SK-N-SH (cell line): ENCODE data around the gene ITPA. TPM values are rescaled to one million over a fixed set of nuclear protein-coding genes. Genes with fewer than 3 reads are reported as not detected.

Experiments
- CTCF ChIA-PET: fragments of 300-600, 350-600 bp; formaldehyde crosslinking; extraction: SDS; loops from one replicate; lab custom pipeline; 2021; lab: Yijun Ruan, JAX
- POLR2A ChIA-PET: fragments of 350-600 bp; sonication (Branson Sonifier 250); formaldehyde crosslinking; extraction: SDS; loops from one replicate; lab custom pipeline; 2020; ENCODE audit warnings: antibody characterized with exemption, inconsistent platforms; lab: Yijun Ruan, JAX
- DNase-seq: peaks from one replicate; pipeline ENCODE4 v3.0.0; 2012
- H2AFZ ChIP-seq: fragments of 200-600 bp; sonication (generic); 2 replicates; pipeline ENCODE4 v1.8.1; 2016; ENCODE audit warnings: antibody characterized with exemption, mild to moderate bottlenecking, low read depth
- H3F3A ChIP-seq: fragments of 200-600 bp; sonication (generic); replicated peaks from 2 replicates; pipeline ENCODE3; 2016; ENCODE audit warnings: antibody characterized with exemption, mild to moderate bottlenecking; ENCODE audit not compliant: insufficient read depth
- H3K27ac ChIP-seq, 2 experiments: fragments of 200-500 bp in 1 of 2; fragments of 200-600 bp in 1 of 2; sonication (Bioruptor generic) in 1 of 2; sonication (generic), shearing (Covaris generic) in 1 of 2; 2 replicates each; pipeline versions ENCODE4 v1.5.1 to v1.6.1; 2014 to 2016; ENCODE audit warnings: low read depth in 2 of 2, inconsistent platforms in 1 of 2, low read length in 1 of 2, mild to moderate bottlenecking in 1 of 2, mixed read lengths in 1 of 2
- H3K27me3 ChIP-seq: fragments of 200-600 bp; sonication (generic), shearing (Covaris generic); 2 replicates; pipeline ENCODE4 v1.6.1; 2016; ENCODE audit warnings: mixed run types; ENCODE audit not compliant: insufficient read depth
- H3K36me3 ChIP-seq, 2 experiments: fragments of 200-500 bp in 1 of 2; fragments of 200-600 bp in 1 of 2; sonication (Bioruptor generic) in 1 of 2; sonication (generic) in 1 of 2; replicated peaks in 1 of 2; 2 replicates each; pipeline versions ENCODE3 to v1.5.1; 2014 to 2016; ENCODE audit warnings: low read length in 1 of 2, mild to moderate bottlenecking in 1 of 2; ENCODE audit not compliant: insufficient read depth in 2 of 2, control insufficient read depth in 1 of 2
- H3K4me1 ChIP-seq, 2 experiments: fragments of 200-500 bp in 1 of 2; fragments of 200-600 bp in 1 of 2; sonication (Bioruptor generic) in 1 of 2; sonication (generic), shearing (Covaris generic) in 1 of 2; 2 replicates each; pipeline versions ENCODE4 v1.5.1 to v1.6.1; 2014 to 2016; ENCODE audit warnings: low read depth in 1 of 2, low read length in 1 of 2, mixed run types in 1 of 2; ENCODE audit not compliant: insufficient read depth in 2 of 2, control insufficient read depth in 1 of 2
- H3K4me2 ChIP-seq: fragments of 200-600 bp; sonication (generic), shearing (Covaris generic); 2 replicates; pipeline ENCODE4 v1.6.1; 2017; ENCODE audit warnings: mixed run types
- H3K4me3 ChIP-seq, 2 experiments: fragments of 200-500 bp in 1 of 2; fragments of 200-600 bp in 1 of 2; sonication (Bioruptor generic) in 1 of 2; sonication (generic), shearing (Covaris generic) in 1 of 2; 2 replicates each; pipeline versions ENCODE4 v1.5.1 to v1.8.1; 2014 to 2016; ENCODE audit warnings: low read depth in 2 of 2, inconsistent platforms in 1 of 2, low read length in 1 of 2, mild to moderate bottlenecking in 1 of 2, mixed read lengths in 1 of 2, moderate library complexity in 1 of 2
- H3K79me2 ChIP-seq: fragments of 200-600 bp; sonication (generic); 2 replicates; pipeline ENCODE4 v1.8.1; 2017; ENCODE audit warnings: mild to moderate bottlenecking; ENCODE audit not compliant: insufficient read depth
- H3K9ac ChIP-seq: fragments of 200-600 bp; sonication (generic); 2 replicates; pipeline ENCODE4 v1.6.1; 2017; ENCODE audit warnings: mixed run types
- H3K9me2 ChIP-seq: fragments of 200-600 bp; sonication (generic); 2 replicates; pipeline ENCODE4 v1.6.1; 2017; ENCODE audit warnings: mixed run types
- H3K9me3 ChIP-seq: fragments of 200-600 bp; sonication (generic); 2 replicates; pipeline ENCODE4 v1.6.1; 2017; ENCODE audit warnings: mixed run types, mild to moderate bottlenecking, moderate library complexity
- H4K20me1 ChIP-seq: fragments of 200-600 bp; sonication (generic); 2 replicates; pipeline ENCODE4 v1.6.1; 2017; ENCODE audit warnings: mild to moderate bottlenecking, mixed run types; ENCODE audit not compliant: insufficient read depth
- CHD2 ChIP-seq: fragments of 150-350 bp; IDR thresholded peaks from 2 replicates; pipeline ENCODE4 v1.6.1; 2018; ENCODE audit warnings: low read length; ENCODE audit not compliant: partially characterized antibody
- EZH2phosphoT487 ChIP-seq: fragments of 200-600 bp; sonication (generic); IDR thresholded peaks from 2 replicates; pipeline ENCODE4 v1.6.1; 2017; ENCODE audit warnings: low read depth, mixed run types, mild to moderate bottlenecking, antibody characterized with exemption, moderate library complexity, borderline replicate concordance
- FOXJ3 ChIP-seq: sonication (generic); formaldehyde crosslinking; IDR thresholded peaks from 2 replicates; pipeline ENCODE4 v1.5.1; 2020; ENCODE audit warnings: mild to moderate bottlenecking, missing genetic modification reagents
- GATA2 ChIP-seq: sonication (generic); formaldehyde crosslinking; IDR thresholded peaks from 2 replicates; pipeline ENCODE4 v1.5.0; 2020; ENCODE audit warnings: mild to moderate bottlenecking, missing genetic modification reagents
- MXI1 ChIP-seq: IDR thresholded peaks from 2 replicates; pipeline ENCODE4 v1.6.1; 2012; ENCODE audit warnings: mild to moderate bottlenecking, low read depth, low read length, improper control_type of control experiment
- NRF1 ChIP-seq: IDR thresholded peaks from 2 replicates; pipeline ENCODE4 v1.6.1; 2012; ENCODE audit warnings: low read depth, mild to moderate bottlenecking, low read length
- RAD21 ChIP-seq: IDR thresholded peaks from 2 replicates; pipeline ENCODE4 v1.6.1; 2012; ENCODE audit warnings: mild to moderate bottlenecking, low read length
- RCOR1 ChIP-seq: fragments of 150-350 bp; IDR thresholded peaks from 2 replicates; pipeline ENCODE4 v1.6.1; 2017; ENCODE audit warnings: antibody characterized with exemption, low read length
- REST ChIP-seq: IDR thresholded peaks from 2 replicates; pipeline ENCODE4 v1.6.1; 2012; ENCODE audit warnings: mild to moderate bottlenecking, low read depth, low read length, moderate library complexity
- RFX5 ChIP-seq: IDR thresholded peaks from 2 replicates; pipeline ENCODE4 v1.6.1; 2012; ENCODE audit warnings: mild to moderate bottlenecking, improper control_type of control experiment, low read length
- RXRA ChIP-seq: IDR thresholded peaks from 2 replicates; pipeline ENCODE4 v1.4.0; 2012; ENCODE audit warnings: low read depth, mild to moderate bottlenecking, borderline replicate concordance
- SMC3 ChIP-seq: IDR thresholded peaks from 2 replicates; pipeline ENCODE4 v1.6.1; 2012; ENCODE audit warnings: low read depth, low read length, improper control_type of control experiment
- USF1 ChIP-seq: IDR thresholded peaks from 2 replicates; pipeline ENCODE4 v1.4.0; 2012; ENCODE audit warnings: low read depth, borderline replicate concordance
- WGBS: methylation state at CpG from one replicate; pipeline ENCODE4 v1.1.6; 2017; ENCODE audit warnings: low lambda C conversion rate; 5-methylcytosine and 5-hydroxymethylcytosine counted together
- polyA plus RNA-seq, 3 experiments: library from polyadenylated mRNA; depleted of rRNA; stranded (reverse); fragments of >200 nt; gene quantifications; 2 replicates each; pipeline ENCODE4 v1.2.3, GENCODE V29; 2012

ITPA gene
- polyA plus RNA-seq, 1 of the 3 experiments (the other 2 are of a cell fraction), result 66.7 TPM

- no peak for DNase-seq
- H4K20me1 ChIP-seq, result no peaks in the 10 kb centered on the region
- H3K79me2 ChIP-seq, result no peaks in the 10 kb centered on the region
- no peak overlapping the region for H3K9ac ChIP-seq
- H3K4me2 ChIP-seq, result no peak overlapping the region
- H3K27ac ChIP-seq, result no peak overlapping the region
- H3K9me3 ChIP-seq, result no peaks in the 10 kb centered on the region
- no peaks in the 10 kb centered on the region for H3F3A ChIP-seq
- CTCF ChIA-PET, result interaction anchor here (1.1 to 3.4 kb wide), 3 partner anchors 31 to 59 kb away, joined by 3 to 14 read pairs (median 4); no protein-coding TSS in a partner anchor
- POLR2A ChIA-PET, result no interaction called here
- 96% methylated on average over 4 of the region's 4 CpGs for WGBS
- H2AFZ ChIP-seq, result no peak overlapping the region
- peaks cover 31 to 33% of the 10 kb centered on the region in 2 experiments for H3K36me3 ChIP-seq
- no peak overlapping the region for H3K4me3 ChIP-seq
- H3K4me1 ChIP-seq, result no peaks in the 10 kb centered on the region; a peak in 1 of 4 replicates
- TF ChIP-seq USF1 (no peak), SMC3 (no peak), MXI1 (no peak), EZH2phosphoT487 (no peak), RAD21 (no peak), RFX5 (no peak), RXRA (no peak), GATA2 (CRISPR knock-in tag) (no peak), CHD2 (no peak), NRF1 (no peak), REST (no peak), FOXJ3 (CRISPR knock-in tag) (no peak), RCOR1 (no peak)
- no peaks in the 10 kb centered on the region for H3K9me2 ChIP-seq
- no peaks in the 10 kb centered on the region for H3K27me3 ChIP-seq
These were observed 64.1 kb downstream of the ITPA start for GRCh38 chr20:3273371-3273770.

Other genes with a start within 250 kb of the ITPA start
- gene GNRH2, start 165.9 kb upstream of the ITPA start, polyA plus RNA-seq (2012; rRNA removed), result 0.31 and 0.58 TPM in 2 replicates
- 114 and 152 TPM in 2 replicates for gene MRPS26, start 163.4 kb upstream of the ITPA start, polyA plus RNA-seq (2012; rRNA removed)
- not detected in 2 replicates for gene OXT, start 137.9 kb upstream of the ITPA start, polyA plus RNA-seq (2012; rRNA removed)
- not detected in 2 replicates for gene AVP, start 124.8 kb upstream of the ITPA start, polyA plus RNA-seq (2012; rRNA removed)
- 11.4 and 16.7 TPM in 2 replicates for gene FASTKD5, start 49.6 kb upstream of the ITPA start, polyA plus RNA-seq (2012; rRNA removed)
- gene UBOX5, start 49.6 kb upstream of the ITPA start, polyA plus RNA-seq (2012; rRNA removed), result 4.3 and 4.4 TPM in 2 replicates
- gene LZTS3, start 35.9 kb upstream of the ITPA start, polyA plus RNA-seq (2012; rRNA removed), result 11.9 and 12.3 TPM in 2 replicates
- 65.2 and 70.6 TPM in 2 replicates for gene DDRGK1, start 4.8 kb upstream of the ITPA start, polyA plus RNA-seq (2012; rRNA removed)
- 1.6 and 2.7 TPM in 2 replicates for gene SLC4A11, start 29.7 kb downstream of the ITPA start, polyA plus RNA-seq (2012; rRNA removed)
- 5.5 and 7.9 TPM in 2 replicates for gene DNAAF9, start 198.2 kb downstream of the ITPA start, polyA plus RNA-seq (2012; rRNA removed)